GM12865 (cell line): ENCODE results near the gene GOLGA2.
A peak's percentile ranks its signal among the peaks of the same experiment; 100 is the strongest.

Experiments used
- DNase-seq: peaks from one replicate; pipeline ENCODE4 v3.0.0; 2010; ENCODE audit warnings: low read depth
- H3K4me3 ChIP-seq: 2 replicates; pipeline ENCODE4 v1.5.1; 2011; ENCODE audit warnings: mild to moderate bottlenecking, low read depth, low read length, control low read depth
- TF ChIP-seq, protein P1 (sequence below): IDR thresholded peaks from 2 replicates; pipeline ENCODE4 v1.5.1; 2011; ENCODE audit warnings: low read length, control low read depth, low read depth, inconsistent platforms; ENCODE audit not compliant: insufficient read depth; ENCODE audit errors: missing control alignments

Gene GOLGA2

GRCh38 chr9:128254855-128255759 is 20.7 kb downstream of the GOLGA2 start:
- no peak overlapping the region for H3K4me3 ChIP-seq
- peak; percentile 59 for DNase-seq
- TF ChIP-seq, protein P1, sequence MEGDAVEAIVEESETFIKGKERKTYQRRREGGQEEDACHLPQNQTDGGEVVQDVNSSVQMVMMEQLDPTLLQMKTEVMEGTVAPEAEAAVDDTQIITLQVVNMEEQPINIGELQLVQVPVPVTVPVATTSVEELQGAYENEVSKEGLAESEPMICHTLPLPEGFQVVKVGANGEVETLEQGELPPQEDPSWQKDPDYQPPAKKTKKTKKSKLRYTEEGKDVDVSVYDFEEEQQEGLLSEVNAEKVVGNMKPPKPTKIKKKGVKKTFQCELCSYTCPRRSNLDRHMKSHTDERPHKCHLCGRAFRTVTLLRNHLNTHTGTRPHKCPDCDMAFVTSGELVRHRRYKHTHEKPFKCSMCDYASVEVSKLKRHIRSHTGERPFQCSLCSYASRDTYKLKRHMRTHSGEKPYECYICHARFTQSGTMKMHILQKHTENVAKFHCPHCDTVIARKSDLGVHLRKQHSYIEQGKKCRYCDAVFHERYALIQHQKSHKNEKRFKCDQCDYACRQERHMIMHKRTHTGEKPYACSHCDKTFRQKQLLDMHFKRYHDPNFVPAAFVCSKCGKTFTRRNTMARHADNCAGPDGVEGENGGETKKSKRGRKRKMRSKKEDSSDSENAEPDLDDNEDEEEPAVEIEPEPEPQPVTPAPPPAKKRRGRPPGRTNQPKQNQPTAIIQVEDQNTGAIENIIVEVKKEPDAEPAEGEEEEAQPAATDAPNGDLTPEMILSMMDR = peak; percentile 82

GRCh38 chr9:128254362-128254761 is 21.4 kb downstream of the GOLGA2 start:
- no peak overlapping the region for H3K4me3 ChIP-seq
- no peak for DNase-seq
- TF ChIP-seq, protein P1 = no peak

DNA sequence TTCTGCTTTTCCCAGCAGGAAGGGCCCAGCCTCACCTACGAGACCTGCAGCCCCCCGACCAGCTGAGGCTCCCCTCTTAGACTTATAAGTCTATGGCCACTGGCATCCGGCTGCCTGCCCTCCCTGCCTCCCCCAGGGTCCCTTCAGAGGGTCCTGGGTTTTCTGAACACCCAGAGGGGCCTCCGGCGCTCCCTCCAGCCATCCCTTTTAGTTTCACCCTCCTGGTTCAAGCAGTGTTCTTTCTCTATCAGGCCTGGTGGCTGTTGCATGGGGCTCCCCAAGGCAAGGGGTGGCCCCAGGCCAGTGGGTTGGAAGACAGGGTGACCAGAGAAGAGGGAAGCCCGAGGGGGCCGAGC is 21.8 kb downstream of the GOLGA2 start:
- TF ChIP-seq, protein P1 = no peak
- no peak overlapping the region for H3K4me3 ChIP-seq
- no peak for DNase-seq

DNA sequence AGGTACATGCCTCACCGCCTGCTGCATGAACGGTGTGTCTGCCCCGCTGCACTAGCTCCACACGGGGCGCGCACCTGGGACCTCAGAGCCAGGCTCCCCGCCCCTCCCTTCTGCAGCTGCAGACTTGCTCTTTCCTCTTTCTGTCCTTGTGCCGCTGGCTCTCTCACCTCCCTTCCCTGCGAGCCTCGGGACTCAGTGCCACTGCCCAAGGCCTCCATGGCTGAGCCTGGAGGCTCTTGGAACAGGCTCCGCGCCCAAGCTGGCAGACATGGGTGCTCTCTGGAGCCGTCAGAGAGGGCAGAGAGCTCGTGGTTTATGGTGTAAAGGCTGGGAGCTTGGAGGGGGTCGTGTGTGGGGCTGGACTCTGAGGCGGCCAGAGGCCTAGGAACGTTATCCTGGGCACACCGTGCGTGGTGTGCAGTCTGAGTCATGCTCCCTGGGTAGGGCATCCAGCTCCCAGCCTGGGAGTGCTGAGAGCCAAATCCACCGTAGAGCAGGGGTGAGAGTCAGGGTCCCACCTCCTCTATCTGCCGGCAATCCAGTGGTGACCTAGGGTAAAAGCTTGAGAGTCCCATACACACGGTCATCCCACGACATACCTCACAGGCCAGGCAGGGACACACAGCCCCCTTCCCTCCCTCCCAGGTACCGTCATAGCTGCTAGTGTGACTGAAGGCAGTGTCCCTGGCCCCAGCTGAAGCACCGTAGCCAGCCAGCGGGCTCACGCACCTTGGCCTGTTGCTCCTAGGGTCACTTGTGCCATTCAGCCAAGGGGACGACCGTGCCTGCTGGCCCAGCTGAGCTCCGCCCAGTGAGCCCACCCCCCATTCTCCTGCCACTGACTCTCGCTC is 22.4 kb downstream of the GOLGA2 start:
- TF ChIP-seq, protein P1 = no peak
- no peak for DNase-seq

DNA sequence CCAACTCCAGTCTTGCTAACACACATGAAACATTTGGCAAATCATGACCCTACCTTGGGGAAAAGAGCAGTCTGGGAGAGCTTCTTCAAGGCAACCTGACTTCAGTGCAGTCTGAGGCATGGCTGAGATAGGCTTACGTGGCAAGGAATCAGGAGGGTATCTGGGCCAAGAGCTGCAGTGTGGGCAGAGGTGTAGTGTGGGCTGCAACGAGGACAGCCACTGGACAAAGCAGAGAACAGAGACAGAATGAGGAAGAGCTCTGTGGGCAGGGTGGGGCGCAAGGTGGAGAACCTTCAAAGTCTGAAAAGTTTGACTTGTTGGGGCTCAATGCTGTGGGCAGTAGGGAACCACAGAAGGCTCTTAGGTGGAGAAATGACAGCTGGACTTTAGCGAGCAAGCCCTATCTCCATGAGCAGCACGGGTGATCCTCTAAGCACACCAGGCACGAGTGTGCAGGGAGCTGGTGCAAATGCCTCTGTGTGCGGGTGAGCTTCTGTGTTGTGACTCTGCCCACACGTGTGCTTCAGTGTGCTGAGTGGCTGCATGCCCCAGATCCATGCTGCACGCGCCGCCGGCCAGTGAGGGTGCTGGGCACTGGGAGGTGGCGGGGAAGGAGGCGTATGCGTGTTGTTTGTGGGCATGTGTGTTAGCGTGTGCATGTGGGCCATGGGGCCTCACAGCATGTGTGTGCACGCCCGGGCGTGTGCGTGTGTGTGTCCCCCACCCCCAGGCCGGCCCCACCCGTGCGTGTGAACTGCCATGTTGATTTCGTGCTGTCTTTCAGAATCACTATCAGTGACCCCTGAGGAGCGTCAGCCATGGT is 23.3 kb downstream of the GOLGA2 start:
- DNase-seq = no peak
- no peak overlapping the region for H3K4me3 ChIP-seq
- TF ChIP-seq, protein P1 = no peak

More for the DNA sequence above, 22.4 kb downstream of the GOLGA2 start:
- H3K4me3 ChIP-seq = no peak overlapping the region

DNA sequence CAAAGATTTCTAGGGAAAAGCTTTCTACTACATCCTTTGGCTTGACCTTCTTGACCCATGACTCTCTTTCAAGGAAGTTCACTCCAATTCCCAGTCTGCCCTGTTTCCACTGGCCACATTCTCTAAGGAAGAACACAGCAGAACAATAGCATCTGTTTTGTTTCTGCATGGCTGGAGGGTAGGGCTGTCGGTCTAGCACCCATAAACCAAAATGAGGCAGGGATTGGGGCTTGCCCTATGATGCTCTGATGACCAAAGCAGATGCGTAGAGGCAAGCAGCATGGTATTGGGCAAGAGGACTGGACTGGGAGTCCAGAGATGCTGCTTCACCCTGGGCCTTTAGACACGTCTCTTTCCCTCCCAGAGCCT is 24.1 kb downstream of the GOLGA2 start:
- TF ChIP-seq, protein P1 = no peak
- H3K4me3 ChIP-seq = no peak overlapping the region
- no peak for DNase-seq
